Ovary (tissue), 3 donors: ENCODE data around the gene MT1X.

ENCODE experiments used
- EP300 ChIP-seq: sonication (generic); formaldehyde crosslinking; IDR thresholded peaks from one replicate; pipeline ENCODE4 v1.6.1; 2017; ENCODE audit warnings: antibody characterized with exemption
- POLR2A ChIP-seq: fragments of 450-650 bp; IDR thresholded peaks from one replicate; pipeline ENCODE4 v1.6.1; 2017; ENCODE audit warnings: antibody characterized with exemption, mild to moderate bottlenecking, moderate library complexity
- TF ChIP-seq, protein P1 (sequence below), 3 donors: fragments of 450-650 bp in 2 of 3; fragments of 200-600 bp in 1 of 3; IDR thresholded peaks; one replicate each; pipeline versions ENCODE4 v1.5.1 to v1.8.0; 2016 to 2022; ENCODE audit warnings: antibody characterized with exemption in 3 of 3, mild to moderate bottlenecking in 1 of 3
- donor health status: DM: no; HTN: no; CAD: no.

DNA sequence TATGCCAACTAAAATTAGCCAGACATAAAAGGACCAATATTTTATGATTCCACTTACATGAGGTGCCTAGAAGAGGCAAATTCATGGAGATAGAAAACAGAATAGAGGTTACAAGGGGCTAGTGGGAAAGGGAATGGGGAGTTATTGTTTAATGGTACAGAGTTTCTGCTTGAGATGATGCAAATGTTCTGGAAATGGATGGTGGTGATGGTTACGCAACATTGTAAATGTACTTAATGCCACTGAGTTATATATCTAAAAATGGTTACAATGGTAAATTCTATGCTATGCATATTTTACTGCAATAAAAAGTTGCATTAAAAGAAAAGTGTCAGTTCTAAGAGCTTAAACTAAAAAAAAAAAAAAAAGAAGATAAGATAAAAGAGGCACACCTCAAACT is 17.9 kb downstream of the MT1X start:
- TF ChIP-seq EP300 (no peak), POLR2A (no peak)
- TF ChIP-seq, protein P1, sequence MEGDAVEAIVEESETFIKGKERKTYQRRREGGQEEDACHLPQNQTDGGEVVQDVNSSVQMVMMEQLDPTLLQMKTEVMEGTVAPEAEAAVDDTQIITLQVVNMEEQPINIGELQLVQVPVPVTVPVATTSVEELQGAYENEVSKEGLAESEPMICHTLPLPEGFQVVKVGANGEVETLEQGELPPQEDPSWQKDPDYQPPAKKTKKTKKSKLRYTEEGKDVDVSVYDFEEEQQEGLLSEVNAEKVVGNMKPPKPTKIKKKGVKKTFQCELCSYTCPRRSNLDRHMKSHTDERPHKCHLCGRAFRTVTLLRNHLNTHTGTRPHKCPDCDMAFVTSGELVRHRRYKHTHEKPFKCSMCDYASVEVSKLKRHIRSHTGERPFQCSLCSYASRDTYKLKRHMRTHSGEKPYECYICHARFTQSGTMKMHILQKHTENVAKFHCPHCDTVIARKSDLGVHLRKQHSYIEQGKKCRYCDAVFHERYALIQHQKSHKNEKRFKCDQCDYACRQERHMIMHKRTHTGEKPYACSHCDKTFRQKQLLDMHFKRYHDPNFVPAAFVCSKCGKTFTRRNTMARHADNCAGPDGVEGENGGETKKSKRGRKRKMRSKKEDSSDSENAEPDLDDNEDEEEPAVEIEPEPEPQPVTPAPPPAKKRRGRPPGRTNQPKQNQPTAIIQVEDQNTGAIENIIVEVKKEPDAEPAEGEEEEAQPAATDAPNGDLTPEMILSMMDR (IDR thresholded peaks at IDR 0.05) = no peak
